ENCODE results near the gene TMEM129. TPM values are rescaled to one million over a fixed set of nuclear protein-coding genes. Genes with fewer than 3 reads are reported as not detected.
A peak's percentile ranks its signal among the peaks of the same experiment; 100 is the strongest.

The TMEM129 gene, protein sequence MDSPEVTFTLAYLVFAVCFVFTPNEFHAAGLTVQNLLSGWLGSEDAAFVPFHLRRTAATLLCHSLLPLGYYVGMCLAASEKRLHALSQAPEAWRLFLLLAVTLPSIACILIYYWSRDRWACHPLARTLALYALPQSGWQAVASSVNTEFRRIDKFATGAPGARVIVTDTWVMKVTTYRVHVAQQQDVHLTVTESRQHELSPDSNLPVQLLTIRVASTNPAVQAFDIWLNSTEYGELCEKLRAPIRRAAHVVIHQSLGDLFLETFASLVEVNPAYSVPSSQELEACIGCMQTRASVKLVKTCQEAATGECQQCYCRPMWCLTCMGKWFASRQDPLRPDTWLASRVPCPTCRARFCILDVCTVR
- total RNA-seq (174 and 175 TPM in 2 replicates), polyA plus RNA-seq (124 and 137 TPM in 2 replicates)

DNA sequence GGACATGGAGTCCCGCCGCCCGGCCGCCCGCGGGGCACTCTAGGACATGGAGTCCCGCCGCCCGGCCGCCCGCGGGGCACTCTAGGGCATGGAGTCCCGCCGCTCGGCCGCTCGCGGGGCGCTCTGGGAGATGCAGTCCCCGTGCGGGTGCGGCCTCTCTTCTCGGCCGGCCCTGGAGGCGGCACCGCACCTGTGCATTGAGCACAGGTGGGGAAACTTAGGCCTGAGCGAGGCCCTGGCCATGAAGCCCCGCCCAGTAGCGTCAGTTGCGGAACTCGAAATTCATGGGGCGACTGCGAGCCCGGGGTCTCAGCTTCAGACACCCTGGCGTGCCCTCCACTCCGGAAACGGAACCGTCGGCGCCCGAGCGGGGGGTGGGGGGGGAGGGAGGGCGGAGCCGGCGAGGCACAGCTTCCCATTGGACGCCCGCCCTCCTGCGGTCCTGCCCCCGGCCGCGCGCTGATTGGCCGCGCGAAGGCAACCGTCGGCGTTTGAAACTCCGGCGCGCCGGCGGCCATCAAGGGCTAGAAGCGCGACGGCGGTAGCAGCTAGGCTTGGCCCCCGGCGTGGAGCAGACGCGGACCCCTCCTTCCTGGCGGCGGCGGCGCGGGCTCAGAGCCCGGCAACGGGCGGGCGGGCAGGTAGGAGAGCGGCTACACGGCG lies at the start of gene TMEM129, which contains the start of gene TACC3:
TMEM129 (minus strand) TSS at position 321 of the 663 bp plus-strand sequence. CDS start 486 bp downstream, outside the sequence.
TACC3 (plus strand) TSS at position 519 of the 663 bp plus-strand sequence. CDS start 1,901 bp downstream, outside the sequence.
- Histone ChIP-seq H3K27me3 (no peaks in the 10 kb centered on the region), H3K9me3 (ENCODE audit: low read depth) (no peaks in the 10 kb centered on the region), H3K4me1 (ENCODE audit: low read depth) (peaks cover 11% of the 10 kb centered on the region), H3K4me3 (peak within 1 kb of the TSS; percentile 68), H3K27ac (peak within 1 kb of the TSS; percentile 85), H3K36me3 (peaks cover 4% of the 10 kb centered on the region)
- DNase-seq (ENCODE audit: low read depth in 1 of 2, low spot score in 1 of 2), result peak; percentile 94 to 96
- TF ChIP-seq, protein P1, sequence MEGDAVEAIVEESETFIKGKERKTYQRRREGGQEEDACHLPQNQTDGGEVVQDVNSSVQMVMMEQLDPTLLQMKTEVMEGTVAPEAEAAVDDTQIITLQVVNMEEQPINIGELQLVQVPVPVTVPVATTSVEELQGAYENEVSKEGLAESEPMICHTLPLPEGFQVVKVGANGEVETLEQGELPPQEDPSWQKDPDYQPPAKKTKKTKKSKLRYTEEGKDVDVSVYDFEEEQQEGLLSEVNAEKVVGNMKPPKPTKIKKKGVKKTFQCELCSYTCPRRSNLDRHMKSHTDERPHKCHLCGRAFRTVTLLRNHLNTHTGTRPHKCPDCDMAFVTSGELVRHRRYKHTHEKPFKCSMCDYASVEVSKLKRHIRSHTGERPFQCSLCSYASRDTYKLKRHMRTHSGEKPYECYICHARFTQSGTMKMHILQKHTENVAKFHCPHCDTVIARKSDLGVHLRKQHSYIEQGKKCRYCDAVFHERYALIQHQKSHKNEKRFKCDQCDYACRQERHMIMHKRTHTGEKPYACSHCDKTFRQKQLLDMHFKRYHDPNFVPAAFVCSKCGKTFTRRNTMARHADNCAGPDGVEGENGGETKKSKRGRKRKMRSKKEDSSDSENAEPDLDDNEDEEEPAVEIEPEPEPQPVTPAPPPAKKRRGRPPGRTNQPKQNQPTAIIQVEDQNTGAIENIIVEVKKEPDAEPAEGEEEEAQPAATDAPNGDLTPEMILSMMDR (IDR thresholded peaks at IDR 0.05; ENCODE audit: low read depth, low read length), result no peak

DNA sequence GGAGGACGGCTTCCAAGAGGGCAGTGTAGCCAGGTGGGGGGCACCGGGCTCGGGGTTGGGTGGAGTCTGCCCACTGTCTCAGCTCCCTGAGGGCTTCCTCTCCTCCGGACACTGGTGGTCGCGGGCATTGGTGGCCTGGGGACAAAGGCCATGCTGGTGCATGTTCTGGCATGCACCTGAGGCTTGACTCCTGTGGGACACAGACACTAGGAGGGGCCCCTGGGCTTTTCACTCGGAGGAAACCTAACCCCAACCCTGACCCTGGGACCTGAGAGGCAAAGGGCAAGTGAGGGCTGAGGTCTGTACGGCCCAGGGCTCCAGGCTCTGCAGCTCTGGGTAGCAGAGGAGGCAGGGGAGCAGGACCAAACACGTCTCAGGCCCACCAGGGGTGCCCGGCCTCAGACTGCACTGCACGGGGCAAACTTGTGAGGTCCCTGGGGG lies 49.7 kb upstream of the TMEM129 start:
- Histone ChIP-seq H3K9me3 (ENCODE audit: low read depth) (no peaks in the 10 kb centered on the region), H3K4me3 (no peak overlapping the region), H3K27me3 (no peaks in the 10 kb centered on the region), H3K27ac (no peak overlapping the region), H3K36me3 (no peaks in the 10 kb centered on the region), H3K4me1 (ENCODE audit: low read depth) (peaks cover 24% of the 10 kb centered on the region)
- no peak for DNase-seq (ENCODE audit: low read depth in 1 of 2, low spot score in 1 of 2)
- TF ChIP-seq, protein P1 (IDR thresholded peaks at IDR 0.05; ENCODE audit: low read depth, low read length), result no peak

DNA sequence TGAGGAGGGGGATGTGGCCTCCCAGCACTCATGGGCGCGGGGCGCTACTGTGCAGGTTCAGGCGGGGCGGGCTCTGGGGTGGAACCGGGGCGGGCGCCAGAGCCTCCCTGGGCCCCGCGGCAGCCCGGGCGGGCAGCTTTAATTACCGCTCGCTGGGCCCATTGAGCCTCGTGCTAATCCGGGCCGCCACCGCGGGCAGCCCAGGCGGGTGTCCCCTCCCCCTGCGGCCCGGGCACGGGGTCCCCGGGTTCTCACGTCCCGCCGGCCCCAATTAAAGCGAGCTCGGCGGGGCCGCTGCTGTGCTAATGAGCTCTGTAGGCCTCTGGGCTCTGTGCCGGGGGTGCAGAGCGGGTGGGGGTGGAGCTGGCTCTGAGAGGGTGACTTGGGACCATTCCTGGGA lies 49.1 kb upstream of the TMEM129 start:
- H3K36me3 ChIP-seq, result no peaks in the 10 kb centered on the region
- DNase-seq (ENCODE audit: low read depth in 1 of 2, low spot score in 1 of 2), result no peak
- peaks cover 24% of the 10 kb centered on the region for H3K4me1 ChIP-seq (ENCODE audit: low read depth)
- TF ChIP-seq, protein P1 (IDR thresholded peaks at IDR 0.05; ENCODE audit: low read depth, low read length), result no peak
- no peaks in the 10 kb centered on the region for H3K9me3 ChIP-seq (ENCODE audit: low read depth)
- no peak overlapping the region for H3K27ac ChIP-seq
- H3K4me3 ChIP-seq, result no peak overlapping the region
- no peaks in the 10 kb centered on the region for H3K27me3 ChIP-seq

DNA sequence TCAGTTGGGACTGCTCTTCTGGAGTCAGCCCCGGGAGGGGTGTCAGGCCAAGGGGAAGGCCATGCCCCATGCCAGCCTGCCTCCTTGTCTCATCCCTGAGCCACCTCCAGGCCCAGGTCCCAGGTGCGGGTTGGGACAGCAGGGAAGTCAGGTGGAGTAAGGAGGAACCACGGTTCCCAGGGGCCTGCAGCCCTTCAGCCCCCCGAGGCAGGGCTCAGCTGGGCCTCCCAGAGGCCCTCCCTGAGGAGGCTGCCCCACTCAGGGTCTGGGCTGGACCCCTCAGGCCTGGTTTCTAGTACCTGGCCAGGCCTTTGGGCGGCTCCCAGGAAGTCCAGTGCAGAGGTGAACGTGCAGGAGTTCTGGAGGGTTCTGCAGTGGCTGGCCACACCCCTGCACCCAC lies 48.6 kb upstream of the TMEM129 start:
- TF ChIP-seq, protein P1 (IDR thresholded peaks at IDR 0.05; ENCODE audit: low read depth, low read length), result no peak
- Histone ChIP-seq H3K36me3 (no peaks in the 10 kb centered on the region), H3K4me1 (ENCODE audit: low read depth) (peaks cover 24% of the 10 kb centered on the region), H3K4me3 (no peak overlapping the region), H3K9me3 (ENCODE audit: low read depth) (no peaks in the 10 kb centered on the region), H3K27ac (no peak overlapping the region), H3K27me3 (no peaks in the 10 kb centered on the region)
- no peak for DNase-seq (ENCODE audit: low read depth in 1 of 2, low spot score in 1 of 2)

DNA sequence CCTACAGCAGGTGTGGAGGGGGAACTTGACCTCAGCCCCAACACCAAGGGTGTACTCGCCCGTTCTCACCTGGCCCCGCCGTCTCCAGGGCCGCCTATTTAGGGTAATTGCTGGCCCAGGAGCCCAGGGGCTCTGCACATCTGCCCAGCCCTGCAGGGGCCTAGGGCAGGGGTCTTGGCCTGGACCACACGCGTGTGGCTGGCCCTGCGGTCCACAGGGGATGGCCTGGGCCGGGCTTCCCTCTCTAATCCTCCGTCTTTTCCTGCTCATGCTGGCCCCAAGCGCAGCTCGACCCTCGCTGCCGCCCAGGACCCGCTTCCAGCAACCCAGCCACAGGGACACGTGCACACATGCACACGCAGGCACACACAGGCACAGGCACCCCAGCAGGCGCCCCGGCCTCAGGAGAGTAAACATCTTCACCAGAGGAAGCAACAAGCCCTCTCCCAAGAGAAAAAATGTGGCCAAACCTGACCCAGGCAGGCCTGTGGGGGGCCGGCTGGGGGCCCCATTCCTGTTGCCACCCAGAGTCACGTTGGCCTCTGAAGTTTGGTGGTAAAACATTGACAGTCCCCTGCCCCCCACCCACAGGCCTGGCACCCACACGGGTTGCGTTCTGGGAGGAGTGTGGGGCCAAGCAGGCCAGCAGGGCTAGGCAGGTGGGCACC lies 47.4 kb upstream of the TMEM129 start:
- Histone ChIP-seq H3K36me3 (no peaks in the 10 kb centered on the region), H3K4me1 (ENCODE audit: low read depth) (peaks cover 24% of the 10 kb centered on the region), H3K27me3 (no peaks in the 10 kb centered on the region), H3K9me3 (ENCODE audit: low read depth) (no peaks in the 10 kb centered on the region), H3K4me3 (no peak overlapping the region), H3K27ac (no peak overlapping the region)
- TF ChIP-seq, protein P1 (IDR thresholded peaks at IDR 0.05; ENCODE audit: low read depth, low read length), result no peak
- no peak for DNase-seq (ENCODE audit: low read depth in 1 of 2, low spot score in 1 of 2)
